CD4-positive, alpha-beta T cell treated with Interleukin-21 for 1 hour (primary cell): ENCODE results near the gene ROBO1.
"Not testable (repeated sequence)": the region's sequence is repeated elsewhere in the genome, so short reads cannot be mapped to it uniquely, and the experiment has no call there.

ENCODE experiments used
- DNase-seq: peaks from one replicate; pipeline ENCODE4 v3.0.0-alpha.2; 2020

The ROBO1 gene

DNA sequence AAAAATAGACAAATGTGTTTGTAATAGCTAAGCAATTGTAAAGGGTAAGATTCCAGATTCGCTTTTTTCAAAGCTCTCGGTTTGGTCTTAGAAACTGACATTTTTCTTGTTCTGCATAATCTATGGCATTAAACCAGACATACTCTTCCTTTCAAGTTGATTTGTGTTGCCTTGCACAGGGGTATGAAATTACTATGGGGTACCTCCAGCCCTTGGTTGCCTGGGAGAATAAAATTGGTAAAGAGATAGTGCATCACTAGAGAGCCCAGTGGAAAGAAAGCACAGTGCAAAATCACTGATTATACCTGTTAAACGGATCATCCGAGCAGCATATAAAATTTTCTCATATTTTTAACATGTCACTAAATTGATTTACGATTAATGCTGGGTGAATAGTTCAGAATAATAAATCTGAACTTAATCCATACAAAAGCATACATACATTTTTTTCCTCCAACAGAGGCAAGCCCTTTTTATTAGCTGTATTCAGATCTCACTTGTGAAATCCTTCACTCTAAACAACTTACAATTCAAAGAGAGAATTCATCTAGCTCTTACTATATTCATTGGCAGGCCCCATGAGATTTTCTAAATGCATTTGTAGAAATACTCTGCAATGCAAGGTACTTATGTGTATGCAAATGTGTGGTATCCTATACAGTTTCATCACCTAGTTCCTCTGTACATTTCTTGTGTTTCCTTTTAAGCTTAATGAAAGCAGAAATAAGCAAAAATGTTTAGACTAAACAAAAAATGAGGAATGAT is 224.4 kb downstream of the ROBO1 start:
- DNase-seq: no peak

DNA sequence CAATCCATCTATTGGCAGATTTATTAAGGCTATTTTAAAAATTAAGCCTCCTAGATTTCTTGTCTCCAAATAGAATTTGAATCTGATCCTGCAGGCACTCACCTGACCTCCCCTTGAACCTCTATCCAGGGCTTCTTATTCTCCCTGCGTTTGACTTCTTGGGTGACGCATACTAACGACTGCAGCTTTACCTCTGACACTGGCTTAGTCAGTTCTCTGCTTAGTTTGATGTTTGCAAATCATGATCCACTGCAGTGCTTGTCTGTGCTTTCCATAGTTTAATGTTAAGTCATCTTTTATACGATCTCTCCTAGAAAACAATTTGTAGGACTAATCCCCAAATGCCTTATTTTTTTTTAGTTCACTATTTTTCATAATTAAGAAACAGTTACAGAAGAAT is 233.1 kb downstream of the ROBO1 start:
- no peak for DNase-seq

DNA sequence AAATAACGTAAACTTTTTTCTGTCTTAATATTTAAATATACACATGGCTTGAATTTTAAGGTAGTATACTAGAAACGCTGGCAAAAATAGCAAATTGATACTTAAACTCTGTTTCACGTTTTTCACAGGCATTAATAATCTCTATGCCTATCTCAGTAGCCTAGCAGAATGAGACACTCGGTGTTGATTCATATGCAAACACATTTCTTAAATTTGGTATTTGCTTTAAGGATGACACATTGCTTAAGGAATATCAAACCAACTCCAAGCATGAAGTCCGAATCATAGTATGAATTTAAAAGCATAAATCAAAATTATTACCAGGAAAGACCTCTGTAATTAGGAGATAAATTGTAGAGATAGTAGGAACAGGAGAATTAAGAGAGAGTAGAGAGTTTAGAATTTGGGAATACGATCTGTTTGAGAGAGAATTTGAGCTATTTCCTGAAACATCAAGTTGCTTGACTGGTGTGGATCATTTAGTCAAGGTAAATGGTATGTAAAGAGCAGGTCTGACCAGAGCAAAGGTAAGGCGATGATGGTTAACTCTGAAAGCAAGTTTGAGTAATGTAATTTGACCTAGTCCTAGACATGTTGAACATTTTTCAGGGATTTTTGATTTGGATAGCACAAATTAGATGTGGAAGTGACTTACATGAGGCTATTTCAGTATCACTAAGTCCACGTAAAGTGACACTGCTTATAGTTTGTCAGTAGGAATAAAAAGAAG is 236.1 kb downstream of the ROBO1 start:
- no peak for DNase-seq

DNA sequence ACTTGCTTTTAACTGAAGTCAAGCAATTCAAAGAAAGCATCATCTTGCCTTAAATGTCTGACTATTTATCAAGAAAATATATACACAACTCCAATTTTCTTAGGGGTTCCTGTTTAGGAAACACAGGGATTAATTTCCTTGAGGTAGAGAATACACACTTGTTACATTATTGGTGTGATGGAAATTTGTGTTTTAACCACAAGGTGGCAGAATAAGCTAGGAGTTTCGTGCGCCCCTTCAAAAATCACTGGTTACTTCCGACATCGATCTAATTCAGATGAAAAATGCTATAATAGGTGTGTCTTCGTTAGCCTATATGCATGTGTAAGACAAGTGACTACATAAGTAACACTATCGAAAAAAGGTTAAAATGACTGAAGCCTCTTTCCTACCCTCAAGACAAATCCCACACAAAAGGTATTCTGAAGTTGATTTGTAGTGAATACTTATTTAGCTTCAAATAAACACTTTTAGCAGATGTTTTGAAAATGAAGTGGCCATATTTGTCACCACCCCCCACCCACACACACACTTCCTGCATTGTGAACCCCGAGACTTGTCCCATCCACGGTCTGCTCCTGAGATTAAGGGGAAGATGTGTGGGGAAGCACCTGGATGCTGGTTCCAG is 246.5 kb downstream of the ROBO1 start:
- DNase-seq: no peak

DNA sequence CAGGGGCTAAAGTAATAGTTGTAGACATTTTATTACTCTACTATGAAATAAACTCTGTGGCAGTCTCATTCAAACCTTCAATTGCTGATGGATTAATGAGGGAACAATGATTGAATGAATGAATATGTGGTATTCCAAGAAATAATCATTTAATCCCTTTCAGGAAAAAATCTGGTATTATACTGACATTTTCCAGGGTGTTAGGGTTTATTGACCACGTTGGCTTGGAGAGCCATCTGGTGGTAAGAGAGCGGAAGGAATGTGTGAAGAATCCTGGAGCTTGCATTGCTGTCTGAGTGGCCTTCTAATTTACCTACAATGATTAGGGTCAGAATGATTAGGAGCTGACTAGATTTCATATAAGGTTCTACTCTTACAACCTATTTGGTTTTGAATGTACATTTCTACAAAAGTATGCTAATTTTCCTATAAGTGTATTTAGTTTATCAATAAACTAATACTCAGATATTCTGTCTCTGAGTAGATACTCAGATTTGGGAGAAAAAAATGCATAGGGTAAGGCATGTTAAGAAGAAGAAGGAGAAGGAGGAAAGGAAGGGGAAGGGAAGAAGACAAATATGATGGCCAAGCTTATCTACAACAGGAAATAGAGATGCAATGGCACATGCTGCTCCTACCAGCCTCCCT is 249.9 kb downstream of the ROBO1 start:
- no peak for DNase-seq

DNA sequence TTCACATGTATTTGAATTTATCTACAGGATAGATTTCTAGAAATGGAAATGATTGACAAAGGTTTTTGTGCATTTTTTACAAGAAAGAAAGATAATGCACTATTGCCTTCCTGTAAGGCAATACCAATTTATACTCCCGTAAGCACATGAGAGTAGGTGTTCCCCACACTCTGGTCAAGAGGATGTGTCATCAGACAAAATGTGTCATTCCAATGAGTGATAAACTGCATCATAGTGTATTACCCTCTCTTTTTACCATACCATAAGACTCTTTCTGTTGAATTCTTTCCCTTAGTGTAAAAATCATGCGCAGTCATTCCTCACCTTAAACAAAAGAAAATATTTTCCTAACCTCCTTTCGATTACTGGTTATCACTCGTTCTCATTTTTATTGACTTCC is 251.0 kb downstream of the ROBO1 start:
- no peak for DNase-seq

DNA sequence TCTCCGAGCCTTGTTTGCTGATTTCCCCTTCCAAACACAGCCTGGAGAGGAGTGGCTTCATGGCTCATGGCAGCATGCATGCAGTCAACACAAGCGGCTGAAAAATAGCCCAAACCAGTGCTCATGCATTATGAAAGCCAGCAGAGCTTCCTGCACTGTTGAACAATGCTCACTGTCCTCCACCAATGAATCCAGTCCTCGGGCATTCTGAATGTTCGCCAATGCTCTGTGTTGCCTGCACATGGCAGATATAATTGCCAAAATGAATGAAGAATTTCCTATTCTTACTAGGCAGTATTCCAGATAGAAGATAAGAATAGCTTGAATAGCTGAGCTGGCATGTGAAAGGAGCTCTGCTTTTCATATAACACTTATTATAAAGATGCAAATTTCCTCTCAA is 252.7 kb downstream of the ROBO1 start:
- no peak for DNase-seq

DNA sequence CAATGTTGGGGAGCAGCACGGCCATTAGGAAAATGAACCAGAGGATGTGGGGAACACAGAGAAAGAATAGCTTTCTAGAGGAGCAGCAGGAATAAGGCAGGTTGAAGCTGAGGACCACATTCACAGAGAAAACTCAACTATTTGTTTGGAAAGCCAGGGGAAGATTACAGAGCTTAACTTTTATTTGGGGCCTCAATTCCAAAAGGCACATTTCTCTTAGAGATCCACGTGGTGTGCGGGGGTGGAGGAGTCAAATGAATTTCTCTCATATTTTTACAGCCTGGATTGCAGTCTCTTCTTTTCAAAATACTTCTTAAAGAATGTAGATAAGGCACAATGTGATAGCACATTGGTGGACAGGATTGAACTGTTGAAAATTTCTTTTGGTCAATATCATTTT is 253.7 kb downstream of the ROBO1 start:
- no peak for DNase-seq

DNA sequence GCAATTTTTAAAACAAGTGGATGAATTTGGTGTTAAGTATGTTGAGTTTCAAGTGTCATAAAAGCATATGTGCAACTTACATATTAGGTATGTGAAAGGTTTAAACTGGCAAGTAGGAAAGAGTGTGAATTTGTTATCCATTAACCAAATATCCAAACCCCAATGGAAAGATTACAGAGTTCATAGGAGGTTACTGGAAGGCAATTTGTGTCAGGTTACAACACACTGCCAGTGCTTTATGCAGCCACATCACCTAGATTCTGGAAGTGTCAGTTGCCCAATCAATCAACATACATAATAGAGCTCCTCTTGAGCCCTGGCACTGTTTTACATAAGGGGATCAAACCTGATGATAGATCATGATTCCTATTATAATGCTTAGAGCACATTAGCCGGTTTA is 261.0 kb downstream of the ROBO1 start:
- DNase-seq: no peak

DNA sequence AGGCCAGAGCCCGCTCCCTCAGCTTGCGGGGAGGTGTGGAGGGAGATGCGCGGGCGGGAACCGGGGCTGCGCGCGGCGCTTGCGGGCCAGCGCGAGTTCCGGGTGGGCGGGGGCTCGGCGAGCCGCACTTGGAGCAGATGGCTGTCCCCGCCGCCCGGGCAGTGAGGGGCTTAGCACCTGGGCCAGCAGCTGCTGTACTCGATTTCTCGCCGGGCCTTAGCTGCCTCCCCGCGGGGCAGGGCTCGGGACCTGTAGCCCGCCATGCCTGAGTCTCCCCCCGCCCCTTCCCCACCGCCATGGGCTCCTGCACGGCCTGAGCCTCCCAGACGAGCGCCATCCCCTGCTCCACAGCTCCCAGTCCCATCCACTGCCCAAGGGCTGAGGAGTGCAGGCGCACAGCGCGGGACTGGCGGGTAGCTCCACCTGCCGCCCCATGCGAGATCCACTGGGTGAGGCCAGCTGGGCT is 265.5 kb downstream of the ROBO1 start:
- DNase-seq: not testable (repeated sequence)

DNA sequence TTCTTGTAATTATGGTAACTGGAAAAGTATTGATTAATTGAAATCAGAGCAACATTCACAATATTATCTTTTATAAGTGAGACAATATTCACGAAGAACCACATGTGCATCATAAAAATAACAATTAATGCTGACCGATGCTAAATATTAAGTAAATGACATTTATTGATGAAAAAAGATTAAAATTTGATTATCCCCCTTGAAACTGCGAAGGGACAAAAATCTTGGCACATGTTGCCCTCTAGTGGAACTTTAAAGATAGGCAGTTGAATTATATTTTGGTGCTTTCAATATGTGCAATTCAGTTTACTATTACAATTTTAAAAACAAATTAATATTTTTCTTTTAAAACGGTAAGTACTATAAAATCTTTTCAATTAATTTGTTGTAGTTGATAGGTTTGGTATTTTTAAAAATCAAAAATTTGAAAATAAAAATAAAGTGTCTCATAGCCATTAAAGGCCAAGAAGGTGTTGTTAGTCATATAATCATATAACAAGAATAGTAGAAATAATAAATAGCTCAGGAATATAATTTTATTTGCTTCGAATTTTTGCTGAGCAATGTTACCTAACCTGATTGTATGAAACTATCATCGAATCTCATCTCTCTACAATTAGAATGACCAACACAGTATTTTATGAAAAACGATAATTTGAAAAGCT is 270.2 kb downstream of the ROBO1 start:
- no peak for DNase-seq

DNA sequence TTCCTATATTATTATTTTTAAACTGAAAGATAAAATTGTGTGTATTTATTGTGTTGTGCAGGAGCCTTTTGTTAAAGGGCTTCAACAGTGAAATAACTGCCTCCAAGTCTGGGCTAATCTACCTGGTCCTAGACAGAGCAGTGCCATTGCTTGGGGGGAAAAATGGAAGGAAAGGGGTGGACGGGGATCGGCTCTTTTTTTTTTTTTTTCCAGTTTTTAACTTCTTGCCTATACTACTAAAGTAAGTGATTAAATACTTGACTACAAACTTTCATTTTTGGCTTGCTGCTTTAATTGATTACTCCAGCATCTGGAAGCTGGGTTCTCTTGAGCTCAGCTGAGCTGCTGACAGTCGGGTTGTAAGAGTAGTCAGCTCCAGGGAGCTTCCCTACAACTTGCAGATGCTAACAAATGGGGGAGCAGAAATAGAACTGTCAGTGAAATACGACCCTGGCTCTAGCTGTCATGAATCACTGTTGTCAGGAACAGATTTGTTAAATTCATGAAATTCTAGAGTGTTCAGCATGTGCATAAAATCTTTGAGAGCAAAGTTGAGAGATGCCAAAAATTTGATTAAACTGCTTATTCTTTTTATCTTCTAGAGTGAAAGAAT is 276.7 kb downstream of the ROBO1 start:
- DNase-seq: no peak

DNA sequence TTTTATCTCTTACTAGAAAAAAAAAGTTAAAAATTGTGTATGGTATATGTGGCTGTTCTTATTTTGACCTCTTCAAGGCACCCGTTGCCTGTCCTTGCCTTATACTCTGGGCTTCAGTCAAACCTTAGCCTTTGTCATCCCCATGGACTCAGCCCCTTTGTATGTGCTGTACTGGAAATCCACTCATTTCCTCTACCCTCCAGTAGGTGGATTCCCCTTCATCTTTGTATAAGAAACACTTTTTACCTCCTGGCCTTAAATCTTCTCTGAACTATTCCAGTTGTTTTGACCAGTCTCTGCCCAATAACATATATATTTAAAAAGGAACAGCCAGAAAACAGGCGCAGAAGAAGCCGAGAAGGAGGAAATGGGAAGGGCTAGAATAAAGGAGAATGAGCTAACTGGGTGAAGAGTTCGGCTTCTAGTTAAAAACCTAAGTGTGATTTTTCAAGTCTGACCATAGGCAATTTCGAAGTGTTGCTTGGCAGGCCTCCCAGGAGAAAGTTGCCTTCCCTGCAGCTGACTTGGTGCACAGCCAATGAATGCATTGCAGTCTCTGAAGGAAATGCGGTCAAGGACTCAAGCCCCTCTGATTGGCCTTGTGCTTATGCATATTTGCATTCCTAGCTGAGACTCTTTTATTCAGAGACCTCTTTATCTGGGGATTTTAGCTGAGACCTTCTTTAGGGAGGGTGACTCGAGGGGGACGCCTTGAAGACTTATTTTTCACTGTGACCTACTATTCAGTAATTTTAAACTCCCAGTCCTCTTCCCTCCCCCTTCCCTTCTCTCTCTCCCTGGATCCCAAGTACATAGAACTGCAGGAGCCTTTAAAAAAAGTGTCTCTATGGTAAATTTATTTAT is 277.4 kb downstream of the ROBO1 start:
- DNase-seq: no peak

DNA sequence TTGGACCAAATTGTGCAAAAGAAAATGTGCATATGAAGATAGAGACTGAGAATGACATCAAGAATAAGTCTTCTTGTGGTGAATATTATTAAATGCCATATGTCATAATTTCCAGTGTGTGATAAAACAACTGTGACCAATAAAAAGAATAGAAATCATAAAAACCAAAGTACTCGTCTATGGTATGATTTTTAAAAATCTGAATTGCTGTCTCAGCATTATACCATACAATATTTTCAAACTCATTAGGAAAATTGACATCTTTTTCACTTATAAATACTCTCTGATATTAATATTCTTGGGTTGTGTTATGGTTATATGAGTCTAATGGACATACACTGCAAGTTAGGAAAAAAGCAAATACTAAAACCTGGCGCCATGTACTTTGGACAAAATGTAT is 279.4 kb downstream of the ROBO1 start:
- DNase-seq: no peak

DNA sequence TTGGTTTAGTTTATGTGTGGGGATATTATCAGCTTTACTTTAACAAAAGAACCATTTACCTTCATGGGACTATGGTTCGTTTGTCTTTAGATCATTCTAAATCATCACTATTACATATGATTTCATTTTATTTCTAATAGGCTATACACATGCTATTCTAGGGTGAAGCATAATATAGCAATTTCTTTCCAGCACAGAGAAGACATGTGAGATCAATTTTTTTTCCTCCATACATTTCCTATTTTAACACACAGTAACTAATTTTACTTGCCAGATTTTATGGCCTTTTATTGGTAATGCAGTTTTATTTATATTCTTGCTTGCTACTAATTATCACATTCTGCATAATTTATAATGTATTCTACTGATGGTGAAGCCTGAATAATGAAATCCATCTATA is 287.1 kb downstream of the ROBO1 start:
- no peak for DNase-seq

DNA sequence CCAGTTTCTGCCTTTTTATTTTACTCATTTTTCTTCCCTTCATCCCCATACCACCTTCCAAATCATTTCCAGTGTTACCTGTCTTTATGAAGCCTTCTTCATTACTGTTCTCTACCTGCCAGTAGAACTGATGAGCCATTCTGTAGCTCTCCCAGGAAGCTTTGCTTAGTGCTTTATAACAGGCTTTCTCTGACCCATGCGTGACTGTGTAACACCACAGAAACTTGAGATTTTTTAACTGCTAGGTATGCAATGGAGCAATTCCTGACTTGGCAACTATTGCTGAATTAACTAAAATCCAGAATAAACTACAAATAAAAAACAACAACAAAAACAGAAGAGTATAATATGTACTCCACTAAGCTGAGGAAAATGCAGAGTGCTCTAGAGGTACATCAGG is 289.2 kb downstream of the ROBO1 start:
- no peak for DNase-seq

DNA sequence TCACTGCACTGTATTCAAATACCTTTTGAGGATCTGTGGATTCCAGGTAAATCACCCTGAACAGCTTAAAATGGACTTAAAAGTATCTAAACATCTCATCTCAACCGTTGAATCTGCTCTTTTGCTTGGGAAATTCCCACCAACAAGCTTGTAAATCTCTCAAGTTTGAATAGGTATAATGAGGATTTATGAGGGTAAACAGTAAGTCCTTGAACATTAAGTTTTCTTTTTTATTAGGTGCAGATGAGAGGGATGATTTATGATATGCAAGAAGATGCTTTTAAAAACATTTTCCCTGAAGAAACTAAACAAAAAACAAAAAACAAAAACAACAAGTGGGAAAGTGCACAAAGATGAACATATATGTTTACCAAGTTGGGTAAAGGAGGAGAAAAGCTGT is 290.6 kb downstream of the ROBO1 start:
- no peak for DNase-seq

DNA sequence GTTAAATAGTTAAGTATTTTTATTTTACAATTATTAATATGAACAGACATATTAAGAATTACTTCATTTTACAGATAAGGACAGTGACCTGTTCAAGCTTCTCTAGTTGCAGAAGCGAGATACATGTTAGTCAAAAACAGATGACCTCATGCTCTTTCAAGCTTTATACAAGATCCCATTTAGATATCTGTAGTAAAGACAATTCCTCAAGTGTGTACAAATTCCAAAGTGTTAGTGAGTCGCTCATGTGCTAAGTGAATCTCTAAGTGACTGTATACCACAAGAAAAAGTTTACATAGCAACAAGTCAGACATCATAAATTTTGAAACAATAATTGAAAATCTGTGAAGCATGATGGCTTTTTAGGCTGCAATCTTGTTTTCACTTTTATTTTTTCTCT is 293.8 kb downstream of the ROBO1 start:
- no peak for DNase-seq

DNA sequence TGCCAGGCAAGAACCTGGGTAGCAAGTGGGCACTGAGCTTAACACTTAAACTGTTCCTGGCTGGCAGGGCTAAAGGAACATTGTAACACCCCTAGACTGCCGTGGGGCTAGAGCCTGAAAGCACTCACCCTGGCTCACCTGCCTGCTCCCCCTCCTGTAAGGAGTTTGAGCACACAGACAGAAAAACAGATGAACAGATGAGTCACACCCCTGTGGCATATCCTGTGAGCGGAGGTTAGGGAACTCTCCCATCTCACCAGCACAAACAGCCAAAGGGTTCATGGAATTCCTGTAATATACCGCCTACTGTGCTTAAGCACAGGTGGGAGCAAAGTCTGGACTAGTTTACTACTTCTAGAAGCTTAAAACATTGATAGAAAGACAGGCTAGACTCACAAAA is 300.1 kb downstream of the ROBO1 start:
- no peak for DNase-seq

DNA sequence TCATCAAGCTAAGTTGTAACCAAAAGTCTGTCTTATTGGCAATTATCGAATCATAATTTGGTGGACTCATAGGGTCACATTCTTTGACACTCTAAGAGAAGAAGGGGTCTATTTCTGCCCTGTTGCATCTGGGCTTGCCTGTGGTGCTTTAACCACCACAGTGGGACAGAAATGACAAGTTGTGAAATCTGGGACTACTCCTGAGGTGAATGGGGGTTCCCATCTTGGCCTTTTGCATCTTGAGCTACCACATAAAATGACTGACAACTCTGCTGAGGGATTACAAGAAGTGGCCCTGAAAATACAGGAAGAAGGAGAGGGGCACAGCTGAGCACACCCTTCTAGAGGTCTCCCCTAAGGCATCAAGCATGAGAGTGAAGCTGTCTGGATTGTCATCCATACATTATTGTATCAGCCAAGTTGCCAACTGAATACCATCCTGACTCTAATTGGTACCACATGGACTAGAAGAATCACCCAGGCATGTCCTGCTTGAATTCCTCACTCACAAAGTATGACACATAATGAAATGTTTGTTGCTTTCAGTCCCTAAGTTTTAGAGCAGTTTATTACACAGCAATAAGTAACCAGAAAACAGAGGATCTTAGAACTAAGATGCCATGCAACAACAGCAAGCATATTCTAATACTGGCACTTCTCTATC is 306.5 kb downstream of the ROBO1 start:
- no peak for DNase-seq

DNA sequence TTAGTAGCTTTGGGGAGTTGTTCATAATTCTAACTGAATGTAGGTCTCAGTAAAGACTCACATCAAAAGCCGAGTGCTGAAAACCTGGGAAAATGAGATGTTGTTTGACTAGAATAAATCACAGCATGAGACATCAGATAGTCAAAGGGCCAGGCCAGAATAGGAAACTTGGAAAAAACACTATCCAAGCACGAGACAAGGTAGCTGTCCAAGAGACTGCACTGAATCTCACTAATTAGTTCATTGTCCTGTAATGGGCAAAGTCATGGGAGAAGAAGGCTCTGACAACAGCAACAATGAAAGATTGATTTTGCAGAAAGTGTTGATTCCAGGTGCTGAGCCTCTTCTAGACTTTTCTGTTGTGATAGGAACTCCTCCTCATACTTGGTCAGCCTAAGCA is 314.2 kb downstream of the ROBO1 start:
- DNase-seq: no peak
